Epithelial cell of proximal tubule (primary cell): Measurements from ENCODE around the gene GMPS. TPM values are rescaled to one million over a fixed set of nuclear protein-coding genes. Genes with fewer than 3 reads are reported as not detected.
A peak's percentile ranks its signal among the peaks of the same experiment; 100 is the strongest.

Experiments used
- DNase-seq: peaks from one replicate; pipeline ENCODE4 v3.0.0-alpha.2; 2011; ENCODE audit warnings: low read depth
- H3K4me3 ChIP-seq: 2 replicates; pipeline ENCODE4 v1.5.1; 2011; ENCODE audit warnings: low read depth, mild to moderate bottlenecking, low read length
- total RNA-seq: library from RNA; depleted of rRNA; stranded (reverse); fragments of >200 nt; gene quantifications from 2 replicates; pipeline ENCODE4 v1.2.3, GENCODE V29; 2015
- TF ChIP-seq, protein P1 (sequence below): conservative IDR thresholded peaks from 2 replicates; pipeline ENCODE4 v1.5.1; 2012; ENCODE audit warnings: low read depth, mild to moderate bottlenecking, low read length

GMPS gene
- total RNA-seq, 1 donor from 2014 or later: 59.0 TPM

DNA sequence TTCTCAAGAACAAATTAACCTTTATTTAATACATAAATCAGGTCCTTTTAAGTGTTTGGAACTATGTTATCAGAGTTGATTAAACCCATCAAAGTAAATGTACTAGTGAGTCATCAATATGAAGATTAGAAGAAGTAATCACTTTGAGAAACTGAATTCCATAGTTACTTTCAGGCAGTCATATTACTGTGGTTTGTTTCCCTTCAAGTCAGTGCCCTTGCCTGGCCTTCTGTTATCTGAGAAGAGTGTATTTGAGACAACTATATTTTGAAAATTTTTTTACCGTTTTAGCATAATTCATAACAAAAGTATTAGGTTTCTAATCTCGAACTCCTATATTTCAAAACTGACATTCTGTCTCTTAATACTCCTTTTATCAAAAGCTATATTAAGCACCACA is 73.6 kb downstream of the GMPS start:
- TF ChIP-seq, protein P1, sequence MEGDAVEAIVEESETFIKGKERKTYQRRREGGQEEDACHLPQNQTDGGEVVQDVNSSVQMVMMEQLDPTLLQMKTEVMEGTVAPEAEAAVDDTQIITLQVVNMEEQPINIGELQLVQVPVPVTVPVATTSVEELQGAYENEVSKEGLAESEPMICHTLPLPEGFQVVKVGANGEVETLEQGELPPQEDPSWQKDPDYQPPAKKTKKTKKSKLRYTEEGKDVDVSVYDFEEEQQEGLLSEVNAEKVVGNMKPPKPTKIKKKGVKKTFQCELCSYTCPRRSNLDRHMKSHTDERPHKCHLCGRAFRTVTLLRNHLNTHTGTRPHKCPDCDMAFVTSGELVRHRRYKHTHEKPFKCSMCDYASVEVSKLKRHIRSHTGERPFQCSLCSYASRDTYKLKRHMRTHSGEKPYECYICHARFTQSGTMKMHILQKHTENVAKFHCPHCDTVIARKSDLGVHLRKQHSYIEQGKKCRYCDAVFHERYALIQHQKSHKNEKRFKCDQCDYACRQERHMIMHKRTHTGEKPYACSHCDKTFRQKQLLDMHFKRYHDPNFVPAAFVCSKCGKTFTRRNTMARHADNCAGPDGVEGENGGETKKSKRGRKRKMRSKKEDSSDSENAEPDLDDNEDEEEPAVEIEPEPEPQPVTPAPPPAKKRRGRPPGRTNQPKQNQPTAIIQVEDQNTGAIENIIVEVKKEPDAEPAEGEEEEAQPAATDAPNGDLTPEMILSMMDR: no peak

DNA sequence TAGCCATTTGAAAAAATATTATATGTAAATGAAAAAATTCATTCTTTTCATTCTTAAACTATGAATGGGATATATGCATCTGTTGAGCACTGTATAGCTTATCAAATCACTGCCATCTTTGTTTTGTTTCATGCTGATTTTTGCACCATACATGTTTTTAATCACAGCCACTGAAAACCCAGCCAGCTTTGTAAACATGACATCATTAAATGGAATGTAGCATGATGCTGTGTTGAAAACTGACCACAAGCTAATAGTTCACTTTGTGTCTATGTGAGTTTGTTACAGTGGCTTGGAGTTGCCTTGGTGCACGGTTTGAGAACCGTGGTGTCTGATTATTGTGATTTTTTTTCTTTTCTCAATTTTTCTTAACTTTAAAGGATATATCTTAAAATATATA is 75.7 kb downstream of the GMPS start:
- H3K4me3 ChIP-seq: no peak overlapping the region
- TF ChIP-seq, protein P1: no peak
- peak; percentile 59 for DNase-seq

More for the DNA sequence above, 73.6 kb downstream of the GMPS start:
- no peak overlapping the region for H3K4me3 ChIP-seq
- DNase-seq: no peak

DNA sequence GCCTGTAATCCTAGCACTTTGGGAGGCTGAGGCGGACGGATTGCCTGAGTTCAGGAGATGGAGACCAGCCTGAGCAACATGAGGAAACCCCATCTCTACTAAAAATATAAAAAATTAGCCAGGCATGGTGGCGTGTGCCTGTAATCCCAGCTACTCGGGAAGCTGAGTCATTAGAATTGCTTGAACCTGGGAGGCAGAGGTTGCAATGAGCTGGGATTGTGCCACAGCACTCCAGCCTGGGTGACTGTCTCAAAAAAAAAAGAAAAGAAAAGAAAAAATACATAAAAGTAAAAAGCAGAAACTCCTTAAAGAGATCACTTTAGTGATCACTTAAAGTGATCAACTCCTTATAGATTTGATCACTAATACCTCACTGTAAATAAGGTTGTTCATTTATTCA is 78.0 kb downstream of the GMPS start:
- no peak overlapping the region for H3K4me3 ChIP-seq

DNA sequence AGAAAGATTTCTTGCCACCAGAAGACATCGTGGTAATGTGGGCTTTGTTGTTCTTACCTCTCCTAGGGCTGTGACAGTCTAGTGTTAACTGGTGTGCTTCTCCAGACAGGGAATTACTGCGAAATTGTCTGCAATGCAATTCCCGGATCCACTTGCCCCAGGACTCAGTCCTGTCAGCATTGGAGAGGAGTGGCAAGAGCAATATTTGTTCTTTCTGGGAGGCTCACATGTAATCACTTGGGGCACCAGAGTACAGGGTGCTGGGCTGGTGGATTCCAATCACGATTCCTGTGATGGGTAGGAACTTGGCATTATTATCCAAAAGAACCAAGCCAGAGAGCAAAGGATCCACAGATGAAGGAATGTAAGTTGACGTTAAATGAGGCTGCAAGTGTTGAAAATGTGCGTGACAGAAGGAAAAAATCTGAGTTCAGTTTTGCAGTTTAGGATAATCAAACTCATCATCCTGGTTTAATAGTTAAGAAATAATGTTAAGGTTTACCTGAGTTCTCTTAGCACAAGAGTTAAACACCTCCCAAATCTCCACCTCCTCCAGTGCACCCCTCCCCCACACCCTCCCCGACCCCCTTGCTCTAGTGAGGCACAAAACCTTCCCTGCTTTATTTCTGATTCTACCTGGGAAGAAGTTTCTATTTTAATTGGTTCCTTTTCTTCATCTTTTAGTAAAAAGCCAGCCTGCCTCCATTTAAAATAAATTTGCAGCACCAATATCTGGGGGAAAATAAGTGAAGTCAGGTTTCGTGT is 79.2 kb downstream of the GMPS start:
- no peak for DNase-seq
- TF ChIP-seq, protein P1: no peak
- no peak overlapping the region for H3K4me3 ChIP-seq

More for the DNA sequence above, 78.0 kb downstream of the GMPS start:
- DNase-seq: no peak
- TF ChIP-seq, protein P1: no peak

DNA sequence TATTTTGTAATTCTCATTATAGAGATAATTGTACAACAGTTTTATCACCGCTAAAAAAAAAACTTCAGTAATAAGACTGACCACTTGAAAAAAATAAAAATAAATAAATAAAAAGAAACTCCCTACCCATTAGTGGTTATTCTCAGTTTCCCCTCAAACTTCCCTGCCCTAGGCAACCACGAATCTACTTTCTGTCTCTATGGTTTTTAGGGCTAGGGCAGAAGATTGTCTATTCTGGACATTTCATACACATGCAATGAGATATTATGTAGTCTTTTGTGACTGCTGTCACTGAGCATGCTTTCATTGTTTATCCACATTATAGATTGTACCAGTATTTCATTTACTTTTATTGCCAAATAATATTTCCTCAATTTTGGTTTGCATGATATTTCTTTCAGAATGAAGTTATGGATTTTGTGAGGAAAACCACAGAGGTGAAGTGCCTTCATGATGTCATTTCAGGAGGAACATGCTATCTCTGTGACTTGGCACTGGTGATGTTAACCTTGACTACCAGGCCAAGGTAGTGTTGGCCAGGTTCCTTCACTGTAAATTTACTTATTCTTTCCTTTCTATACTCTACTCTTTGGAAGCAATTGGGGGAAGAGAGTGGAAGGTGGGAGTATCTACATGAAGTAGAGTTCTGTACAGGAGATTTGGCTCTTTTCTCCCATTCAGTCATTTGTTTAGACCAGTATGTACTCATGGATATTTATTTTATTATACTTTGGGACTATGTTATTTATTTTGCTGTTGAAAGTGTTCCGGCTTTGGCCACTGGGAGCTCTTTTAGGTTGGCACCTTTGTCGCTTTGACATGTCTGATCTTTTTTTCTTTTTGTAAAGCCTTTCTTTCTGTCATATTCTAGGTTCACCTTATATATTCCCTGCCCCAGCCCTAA is 86.3 kb downstream of the GMPS start:
- no peak for DNase-seq
- TF ChIP-seq, protein P1: no peak
- no peak overlapping the region for H3K4me3 ChIP-seq

DNA sequence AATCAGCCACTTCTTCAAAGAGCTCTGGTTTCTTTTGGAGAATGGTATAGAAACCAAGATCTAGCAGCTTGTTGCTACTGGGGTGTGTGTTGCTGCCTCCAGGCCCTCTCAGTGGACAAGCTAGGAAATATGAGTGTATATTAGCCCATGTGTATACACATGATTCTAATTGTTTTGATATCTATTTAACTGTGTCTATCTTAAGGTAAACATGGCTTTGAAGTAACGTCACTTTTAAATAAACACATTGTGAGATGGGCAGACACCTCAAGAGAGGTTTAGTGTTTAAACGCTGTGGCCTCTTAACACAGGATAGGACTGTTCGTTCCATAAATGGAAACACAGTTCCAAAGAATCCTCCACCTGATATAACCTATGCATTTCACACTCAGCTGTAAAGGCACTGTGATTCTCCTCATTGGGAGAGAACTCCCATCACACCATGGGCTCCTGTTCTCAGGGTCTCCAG is 87.0 kb downstream of the GMPS start:
- no peak for DNase-seq
- no peak overlapping the region for H3K4me3 ChIP-seq
- TF ChIP-seq, protein P1: no peak
